NCI-H526 treated with DMSO at 0.1 percent for 48 hours (cell line): ENCODE results near the gene PRKAR2A.
"Not testable (repeated sequence)": the region's sequence is repeated elsewhere in the genome, so short reads cannot be mapped to it uniquely, and the experiment has no call there.

Experiments used
- DNase-seq: peaks from one replicate; lab custom pipeline; 2025; lab: John Stamatoyannopoulos, UW

PRKAR2A gene

DNA sequence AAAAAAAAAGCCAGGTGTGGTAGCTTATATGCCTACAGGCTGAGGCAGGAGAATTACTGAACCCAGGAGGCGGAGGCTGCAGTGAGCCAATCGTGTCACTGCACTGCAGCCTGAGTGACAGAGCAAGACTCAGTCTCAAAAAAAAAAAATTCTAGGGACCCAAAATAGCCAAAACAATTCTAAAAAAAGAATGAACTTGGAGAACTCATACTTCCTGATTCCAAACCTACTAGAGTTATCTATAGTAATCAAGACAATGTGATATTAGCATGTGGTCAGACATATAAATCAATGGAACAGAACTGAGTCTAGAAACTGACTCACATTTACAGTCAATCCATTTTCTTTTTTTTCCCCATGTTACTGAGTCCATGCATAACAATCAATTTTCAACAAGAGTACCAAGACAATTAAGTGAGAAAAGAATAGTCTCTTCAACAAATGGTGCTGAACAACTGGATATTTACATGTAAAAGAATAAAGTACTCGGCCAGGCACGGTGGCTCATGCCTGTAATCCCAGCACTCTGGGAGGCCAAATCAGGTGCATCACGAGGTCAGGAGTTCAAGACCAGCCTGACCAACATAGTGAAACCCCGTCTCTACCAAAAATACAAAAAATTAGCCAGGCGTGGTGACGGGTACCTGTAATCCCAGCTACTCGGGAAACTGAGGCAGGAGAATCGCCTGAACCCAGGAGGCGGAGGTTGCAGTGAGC, 11.9 kb downstream of the PRKAR2A start:
- no peak for DNase-seq

DNA sequence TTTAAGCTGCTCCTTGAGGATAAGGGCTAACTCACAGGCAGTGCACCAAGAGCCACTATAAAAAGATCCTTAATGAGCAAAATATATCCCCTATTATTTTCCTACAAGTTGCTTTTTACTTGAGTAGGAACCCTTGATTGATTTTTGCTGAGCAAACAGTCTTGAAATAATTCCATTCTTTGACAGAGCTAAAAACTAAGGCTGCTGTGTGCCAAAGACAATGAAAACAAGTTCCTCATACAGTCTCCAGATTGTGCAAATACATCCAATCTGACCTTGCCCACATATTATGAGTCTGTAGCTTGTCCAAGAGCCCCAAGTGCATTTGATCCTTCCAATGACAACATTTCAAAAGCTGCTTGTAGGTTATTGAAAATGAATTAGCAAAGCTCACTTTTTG, 15.0 kb downstream of the PRKAR2A start:
- no peak for DNase-seq

DNA sequence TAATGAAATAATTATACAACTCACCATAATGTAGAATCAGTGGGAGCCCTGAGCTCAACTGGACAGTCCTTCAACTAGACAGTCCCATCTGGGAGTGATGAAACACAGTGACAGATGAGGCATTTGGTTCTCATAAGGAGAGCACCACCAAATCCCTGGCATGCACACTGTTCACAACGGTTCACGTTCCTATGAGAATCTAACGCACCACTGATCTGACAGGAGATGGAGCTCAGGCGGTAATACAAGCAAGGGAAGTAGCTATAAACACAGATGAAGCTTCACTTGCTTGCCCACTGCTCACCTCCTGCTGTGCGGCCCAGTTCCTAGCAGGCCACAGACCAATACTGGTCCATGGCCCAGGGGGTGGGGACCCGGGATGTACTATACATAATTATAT, 17.0 kb downstream of the PRKAR2A start:
- DNase-seq = no peak

DNA sequence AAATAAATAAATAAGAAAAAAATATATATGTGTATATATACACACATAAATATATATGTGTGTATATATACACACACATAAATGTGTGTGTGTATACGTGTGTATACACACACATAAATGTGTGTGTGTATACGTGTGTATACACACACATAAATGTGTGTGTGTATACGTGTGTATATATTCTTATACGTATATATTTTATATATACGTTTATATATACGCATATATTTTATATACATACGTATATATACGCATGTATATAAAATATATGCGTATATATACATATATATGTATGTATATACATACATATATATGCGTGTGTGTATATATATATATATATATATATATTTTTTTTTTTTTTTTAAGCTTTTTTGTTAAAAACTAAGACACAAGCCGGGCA, 18.1 kb downstream of the PRKAR2A start:
- not testable (repeated sequence) for DNase-seq

DNA sequence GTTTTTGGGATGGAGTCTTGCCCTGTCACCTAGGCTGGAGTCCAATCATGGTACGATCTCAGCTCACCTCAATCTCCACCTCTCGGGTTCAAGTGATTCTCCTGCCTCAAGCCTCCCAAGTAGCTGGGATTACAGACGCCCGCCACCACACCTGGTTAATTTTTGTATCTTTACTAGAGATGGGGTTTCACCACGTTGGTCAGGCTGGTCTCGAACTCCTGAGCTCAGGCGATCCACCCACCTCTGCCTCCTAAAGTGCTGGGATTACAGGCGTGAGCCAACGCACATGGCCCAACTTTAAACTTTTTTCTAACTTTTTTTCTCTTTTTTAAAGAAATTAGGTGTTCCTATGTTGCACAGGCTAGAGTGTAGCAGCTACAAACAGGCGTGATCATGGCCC, 19.8 kb downstream of the PRKAR2A start:
- DNase-seq = not testable (repeated sequence)

DNA sequence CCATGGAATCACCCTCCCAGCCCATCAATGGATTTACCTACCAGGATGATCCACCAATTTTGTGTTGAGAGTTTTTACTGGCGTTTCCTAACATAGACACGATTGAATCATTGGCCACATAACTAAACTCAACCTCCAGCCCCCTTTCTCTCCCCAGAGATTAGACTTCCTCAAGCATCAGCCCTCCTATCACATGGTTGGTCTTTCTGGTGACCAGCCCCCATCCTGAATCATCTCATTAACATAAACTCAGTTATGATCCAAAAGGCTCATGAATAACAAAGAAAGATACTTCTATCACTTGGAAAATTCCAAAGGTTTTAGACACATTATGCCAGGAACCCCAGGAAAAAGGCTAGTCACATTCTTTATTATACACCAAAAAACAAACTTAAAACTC, 21.2 kb downstream of the PRKAR2A start:
- no peak for DNase-seq

DNA sequence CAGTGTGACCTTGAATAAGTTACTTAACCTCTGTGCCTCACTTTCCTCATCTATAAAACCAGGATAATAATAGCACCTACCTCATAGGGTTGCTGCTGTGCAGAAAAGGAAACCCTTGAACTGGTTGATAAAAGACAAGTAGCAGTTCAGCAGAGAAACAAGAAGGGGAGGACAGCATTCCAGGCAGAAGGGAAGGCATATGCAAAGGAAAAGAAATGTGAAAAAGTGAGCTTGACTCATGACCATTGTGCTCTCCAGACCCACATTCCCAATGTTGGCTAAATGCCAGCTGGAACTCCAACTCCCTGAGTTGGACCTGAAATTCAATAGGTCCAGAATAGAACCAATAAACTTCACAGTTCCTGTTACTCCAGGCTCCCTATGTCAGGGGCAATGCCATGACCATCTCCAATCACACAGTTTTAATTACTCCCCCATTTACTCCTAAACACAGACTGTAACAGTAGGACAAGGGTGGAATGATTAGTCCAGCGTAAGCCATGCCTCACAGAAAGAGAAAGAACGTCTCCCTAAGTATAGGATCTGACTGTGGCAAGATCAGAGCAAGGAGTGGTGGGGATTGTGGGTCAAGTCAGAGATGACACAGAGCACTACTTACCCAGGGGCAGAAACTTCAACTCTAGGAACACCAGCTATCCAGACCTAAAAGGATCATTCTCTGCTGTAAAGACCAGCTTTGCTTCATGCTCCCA, 26.9 kb downstream of the PRKAR2A start:
- DNase-seq = no peak

DNA sequence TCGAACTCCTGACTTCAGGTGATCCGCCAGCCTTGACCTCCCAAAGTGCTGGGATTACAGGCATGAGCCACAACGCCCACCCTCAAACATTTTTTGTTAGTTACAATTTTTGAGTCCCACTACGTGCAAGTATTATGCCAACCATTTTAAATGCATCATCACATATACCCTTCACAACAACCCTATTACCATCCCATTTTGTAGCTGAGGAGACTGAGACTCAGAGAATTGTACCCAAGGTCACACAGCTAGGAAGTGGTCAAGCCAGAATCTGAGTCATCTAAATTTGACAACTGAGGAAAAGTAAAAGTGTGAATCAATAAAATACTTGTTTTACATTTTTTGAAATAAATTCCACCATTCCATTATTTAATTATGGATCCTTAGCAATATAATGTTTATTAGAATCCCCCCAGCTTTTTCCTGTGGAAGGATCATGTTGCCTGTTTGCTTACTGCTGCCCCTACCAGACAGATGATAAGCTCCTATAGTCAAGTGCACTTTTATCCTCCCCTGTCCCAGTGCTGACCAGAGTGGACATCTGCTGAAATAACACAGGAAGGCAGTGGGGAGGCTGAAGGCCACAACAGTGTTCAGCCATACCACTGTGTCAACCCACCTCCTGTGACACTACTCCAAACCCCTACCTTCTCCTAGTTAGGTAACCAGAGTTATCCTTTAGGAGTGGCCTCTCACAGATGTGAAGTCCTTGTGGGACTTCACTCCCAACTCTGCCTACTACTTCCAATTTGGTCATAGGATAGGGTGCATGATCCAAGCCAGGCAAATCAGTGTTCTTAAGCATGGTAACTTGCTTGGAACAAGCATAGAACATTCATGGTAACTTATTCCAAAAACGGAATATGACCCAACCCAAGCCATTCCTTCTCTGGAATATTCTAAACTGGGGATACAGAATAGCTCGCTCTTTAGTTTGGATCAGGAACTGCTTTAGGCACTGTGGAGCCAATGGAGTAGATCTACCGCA, 28.1 kb downstream of the PRKAR2A start:
- no peak for DNase-seq

DNA sequence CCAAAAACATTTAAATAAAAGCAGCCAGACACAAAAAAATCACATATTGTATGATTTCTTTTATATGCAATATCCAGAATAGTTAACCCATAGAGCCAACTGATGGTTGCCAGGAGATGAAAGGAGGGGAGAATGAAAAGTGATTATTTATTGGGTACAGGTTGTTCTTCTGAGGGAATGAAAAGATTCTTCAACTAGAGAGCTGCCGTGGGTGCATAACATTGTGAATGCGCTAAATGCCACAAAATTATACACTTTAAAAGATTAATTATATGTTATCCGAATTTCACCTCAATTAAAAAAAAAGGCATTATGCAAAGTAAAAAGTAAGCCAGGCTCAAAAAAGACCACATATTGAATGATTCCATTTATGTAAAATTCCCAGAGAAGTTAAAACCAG, 36.1 kb downstream of the PRKAR2A start:
- DNase-seq = no peak

DNA sequence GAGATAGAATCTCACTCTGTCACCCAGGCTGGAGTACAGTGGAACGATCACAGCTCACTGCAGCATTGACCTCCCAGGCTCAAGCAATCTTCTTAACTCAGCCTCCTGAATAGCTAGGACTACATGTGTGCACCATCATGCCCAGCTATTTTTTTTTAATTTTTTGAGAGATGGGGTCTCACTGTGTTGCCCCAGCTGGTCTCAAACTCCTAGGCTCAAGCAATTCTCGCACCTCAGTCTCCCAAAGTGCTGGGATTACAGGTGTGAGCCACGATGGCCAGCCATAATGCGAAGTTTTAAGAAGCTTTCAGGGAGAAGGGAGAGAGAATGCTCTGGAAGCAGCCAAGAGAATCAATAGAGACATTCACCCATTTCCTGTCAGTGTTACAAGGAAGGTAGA, 42.7 kb downstream of the PRKAR2A start:
- DNase-seq = no peak

DNA sequence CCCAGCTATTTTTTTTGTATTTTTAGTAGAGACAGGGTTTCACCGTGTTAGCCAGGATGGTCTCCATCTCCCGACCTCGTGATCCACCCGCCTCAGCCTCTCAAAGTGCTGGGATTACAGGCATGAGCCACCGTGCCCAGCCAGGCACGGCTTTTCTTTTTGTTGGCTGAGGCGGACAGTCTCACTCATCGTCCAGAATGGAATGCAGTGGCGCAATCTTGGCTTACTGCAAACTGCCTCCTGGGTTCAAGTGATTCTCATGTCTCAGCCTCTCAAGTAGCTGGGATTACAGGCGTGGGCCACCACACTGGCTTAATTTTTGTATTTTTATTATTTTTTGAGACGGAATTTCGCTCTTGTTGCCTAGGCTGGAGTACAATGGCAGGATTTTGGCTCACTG, 46.8 kb downstream of the PRKAR2A start:
- not testable (repeated sequence) for DNase-seq

DNA sequence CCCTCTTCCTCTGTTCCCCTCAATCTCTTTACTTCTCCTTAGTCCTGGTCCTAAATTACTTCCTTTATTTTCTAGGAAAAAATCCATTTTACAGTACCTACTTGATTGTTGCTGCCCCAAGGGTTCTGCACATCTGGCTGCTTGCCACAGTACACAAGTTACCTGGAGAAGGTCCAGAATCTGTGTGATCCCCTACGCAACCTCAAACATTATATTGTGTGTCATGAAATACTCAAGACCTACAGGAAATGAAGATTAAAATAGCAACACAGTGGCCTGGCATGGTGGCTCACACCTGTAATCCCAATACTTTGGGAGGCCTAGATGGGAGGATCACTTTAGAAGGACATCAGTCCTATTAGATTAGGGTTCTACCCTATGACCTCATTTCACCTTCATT, 48.7 kb downstream of the PRKAR2A start:
- no peak for DNase-seq

DNA sequence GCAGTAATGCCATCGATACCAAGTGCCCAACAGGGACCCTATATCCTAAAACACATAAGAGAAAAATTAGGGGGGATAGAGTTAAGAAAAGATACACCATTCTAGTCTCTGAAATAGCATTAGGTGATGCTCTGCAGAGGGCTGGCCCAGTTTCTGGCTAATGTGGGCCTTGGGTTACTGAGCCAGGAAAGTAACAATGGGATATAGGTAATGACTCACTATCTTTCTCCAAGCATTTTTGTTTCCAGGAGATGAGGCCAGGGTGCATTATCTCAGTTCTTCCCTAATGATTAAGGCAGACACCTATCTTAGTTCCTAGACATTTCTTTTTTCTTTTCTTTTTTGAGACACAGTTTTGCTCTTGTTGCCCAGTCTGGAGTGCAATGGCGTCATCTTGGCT, 50.0 kb downstream of the PRKAR2A start:
- DNase-seq = no peak

DNA sequence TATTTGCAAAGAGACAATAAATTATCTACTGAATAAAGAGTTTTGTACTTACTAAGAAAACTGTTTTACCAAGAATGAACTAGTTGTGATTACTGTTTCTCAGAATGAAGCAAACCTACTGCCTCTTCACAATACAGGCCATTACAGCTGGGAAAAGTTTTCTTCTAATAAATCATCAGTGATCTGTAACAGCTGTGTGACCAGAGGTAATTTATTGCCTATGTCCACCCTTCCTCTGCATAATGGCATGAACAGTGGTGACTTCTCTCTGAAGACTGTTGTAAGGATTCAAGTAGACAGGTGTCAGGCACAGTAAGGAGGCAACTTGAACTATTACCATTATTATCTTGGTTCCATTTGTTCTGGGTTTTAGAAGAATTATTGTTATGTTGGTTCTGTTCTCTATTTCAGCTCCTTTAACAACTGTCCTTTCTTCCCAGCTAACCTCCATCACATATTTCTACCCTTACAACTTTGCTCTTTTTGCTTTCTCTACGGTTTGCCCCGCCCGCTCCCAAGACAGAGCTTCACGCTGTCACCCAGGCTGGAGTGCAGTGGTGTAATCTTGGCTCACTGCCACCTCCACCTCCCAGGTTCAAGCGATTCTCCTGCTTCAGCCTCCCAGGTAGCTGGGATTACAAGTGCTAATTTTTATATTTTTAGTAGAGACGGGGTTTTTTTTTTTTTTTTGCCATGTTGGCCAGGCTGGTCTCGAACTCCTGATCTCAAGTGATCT, 51.5 kb downstream of the PRKAR2A start:
- no peak for DNase-seq

DNA sequence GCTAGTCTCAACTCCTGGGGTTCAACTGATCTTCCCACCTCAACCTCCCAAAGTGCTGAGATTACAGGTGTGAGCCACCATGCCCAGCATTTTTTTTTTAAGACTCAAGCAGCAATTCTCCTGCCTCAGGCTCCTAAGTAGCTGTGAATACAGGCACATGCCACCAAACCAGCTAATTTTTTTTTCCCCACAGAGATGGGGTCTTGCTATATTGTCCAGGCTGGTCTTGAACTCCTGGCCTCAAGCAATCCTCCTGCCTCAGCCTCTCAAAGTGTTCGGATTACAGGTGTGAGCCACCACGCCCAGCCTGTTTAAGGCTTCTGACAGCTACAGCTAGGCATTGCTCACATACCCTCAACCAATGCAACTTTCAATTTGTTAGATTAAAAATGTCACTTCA, 54.2 kb downstream of the PRKAR2A start:
- not testable (repeated sequence) for DNase-seq

DNA sequence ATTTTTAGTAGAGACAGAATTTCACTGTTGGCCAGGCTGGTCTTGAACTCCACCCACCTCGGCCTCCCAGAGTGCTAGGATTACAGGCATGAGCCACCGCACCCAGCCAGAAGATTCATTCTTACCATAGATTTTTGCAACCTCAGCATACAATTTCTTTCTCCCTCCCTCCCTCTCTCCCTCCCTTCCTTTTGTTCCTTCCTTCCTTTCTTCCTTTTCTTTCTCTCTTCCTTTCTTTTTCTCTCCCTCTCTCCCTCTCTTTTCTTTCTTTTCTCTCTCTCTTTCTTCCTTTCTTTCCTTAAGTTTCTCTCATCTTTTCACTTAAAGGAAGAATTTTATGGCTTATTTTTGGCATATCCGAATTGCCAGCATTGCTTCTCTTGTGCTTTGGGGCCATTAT, 58.0 kb downstream of the PRKAR2A start:
- no peak for DNase-seq

DNA sequence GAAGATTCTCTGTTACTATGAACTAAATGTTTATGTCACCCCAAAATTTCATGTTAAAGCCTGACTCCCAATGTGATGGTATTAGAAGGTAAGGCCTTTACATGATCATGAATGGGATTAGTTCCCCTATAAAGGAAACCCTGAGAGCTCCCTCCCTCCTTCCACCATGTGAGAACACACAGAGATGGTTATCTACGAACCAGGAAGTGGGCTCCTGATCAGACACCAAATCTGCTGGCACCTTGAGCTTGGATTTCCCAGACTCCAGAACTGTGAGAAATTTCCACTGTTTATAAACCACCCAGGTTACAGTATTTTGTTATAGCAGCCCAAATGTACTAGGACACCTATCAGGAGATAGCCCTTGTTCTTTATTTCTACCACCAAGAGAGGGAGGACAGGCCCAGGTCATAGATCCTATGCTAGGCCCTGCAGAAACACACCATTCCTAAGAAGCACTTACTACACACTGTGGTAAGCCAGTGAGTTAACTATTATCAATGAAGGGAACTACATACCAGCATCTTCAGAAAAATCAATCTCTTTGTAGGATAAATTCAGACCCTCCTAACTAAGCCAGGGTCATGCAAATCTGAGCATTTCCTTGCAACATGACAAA, 59.0 kb downstream of the PRKAR2A start:
- DNase-seq = no peak

DNA sequence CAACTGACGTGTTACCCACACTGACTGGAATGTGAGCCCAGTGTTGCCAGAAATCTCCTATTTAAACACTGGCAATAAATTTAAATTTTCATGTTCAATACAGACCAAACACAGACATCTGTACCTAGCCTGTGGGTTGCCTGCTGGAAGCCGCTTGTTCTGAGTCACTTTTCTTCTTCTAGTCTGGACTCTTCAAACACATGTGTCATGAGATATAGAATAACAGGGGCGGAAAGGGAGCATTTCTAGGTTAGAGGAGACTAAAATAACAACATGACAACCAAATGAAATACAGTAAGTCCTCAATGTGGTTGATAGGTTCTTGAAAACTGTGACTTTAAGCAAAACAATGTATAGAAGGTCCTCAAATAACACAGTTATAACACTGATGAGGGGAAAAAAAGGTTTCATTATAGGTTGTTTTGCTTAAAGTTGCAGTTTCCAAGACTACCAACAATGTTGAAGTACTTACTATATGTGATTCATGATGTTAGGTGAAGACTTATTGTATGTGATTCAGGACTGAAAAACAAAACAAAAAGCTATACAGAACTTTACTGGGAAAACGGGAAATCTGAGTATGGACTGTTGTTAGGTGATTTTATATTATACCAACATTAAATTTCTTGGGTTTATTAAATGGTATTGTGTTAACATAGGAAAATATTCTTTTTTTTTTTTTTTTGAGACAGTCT, 63.1 kb downstream of the PRKAR2A start:
- DNase-seq = no peak

DNA sequence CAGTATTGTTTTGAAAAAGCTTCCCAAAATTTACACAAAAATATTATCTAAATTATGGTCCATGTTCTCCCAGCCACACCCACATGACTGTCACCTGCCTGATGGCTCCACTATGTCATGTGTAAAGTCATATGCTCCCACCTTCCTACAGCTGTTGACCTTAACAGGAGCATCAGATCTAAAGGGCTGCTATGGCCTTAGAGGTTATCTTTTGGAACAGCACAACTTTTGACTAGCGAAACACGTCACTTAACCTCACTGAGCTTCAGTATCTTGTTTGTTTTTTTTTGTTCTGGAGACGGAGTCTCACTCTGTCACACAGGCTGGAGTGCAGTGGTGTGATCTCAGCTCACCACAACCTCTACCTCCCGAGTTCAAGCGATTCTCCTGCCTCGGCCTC, 64.4 kb downstream of the PRKAR2A start:
- DNase-seq = no peak

DNA sequence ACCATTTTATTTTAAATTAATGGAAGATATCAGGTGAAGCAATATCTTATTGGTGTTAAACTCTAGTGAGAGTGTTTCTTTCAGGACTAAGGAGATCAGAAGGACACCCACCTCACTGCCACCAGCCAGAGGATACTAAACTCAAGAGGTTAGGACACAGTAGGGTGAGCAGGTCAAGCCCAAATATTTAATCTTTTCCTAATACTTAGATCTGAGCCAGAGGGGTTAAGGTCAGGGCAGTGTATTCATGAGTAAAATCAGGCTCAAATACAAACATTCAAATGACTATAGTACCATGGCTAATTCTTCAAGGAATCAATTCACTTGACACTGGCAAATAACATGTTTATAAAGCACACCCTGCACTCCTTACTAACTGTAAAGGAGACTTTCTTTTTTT, 65.6 kb downstream of the PRKAR2A start:
- DNase-seq = no peak

DNA sequence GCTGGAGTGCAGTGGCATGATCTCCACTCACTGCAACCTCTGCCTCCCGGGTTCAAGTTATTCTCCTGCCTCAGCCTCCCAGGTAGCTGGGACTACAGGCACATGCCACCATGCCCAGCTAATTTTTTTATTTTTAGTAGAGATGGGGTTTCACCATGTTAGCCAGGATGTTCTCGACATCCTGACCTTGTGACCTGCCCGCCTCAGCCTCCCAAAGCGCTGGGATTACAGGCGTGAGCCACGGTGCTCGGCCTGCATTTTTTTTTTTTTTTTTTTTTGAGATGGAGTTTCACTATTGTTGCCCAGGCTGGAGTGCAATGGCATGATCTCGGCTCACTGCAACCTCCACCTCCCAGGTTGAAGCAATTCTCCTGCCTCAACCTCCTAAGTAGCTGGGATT, 69.1 kb downstream of the PRKAR2A start:
- not testable (repeated sequence) for DNase-seq
